Measurements from ENCODE around the gene BAX.

- TF ChIP-seq CTCF (IDR thresholded peaks at IDR 0.05): no peak
- TF ChIP-seq POLR2A (IDR thresholded peaks at IDR 0.05): no peak
Observed at GRCh38 chr19:48961051-48961649, 6.5 kb downstream of the BAX start.
